ENCODE results near the gene PER2. TPM values are rescaled to one million over a fixed set of nuclear protein-coding genes. Genes with fewer than 3 reads are reported as not detected.

The PER2 gene
- total and polyA plus RNA-seq, 2 of the 4 experiments (the other 2 are of a cell fraction), result 1.7 to 3.2 TPM

- BruUV-seq (replicated peaks), result no TSS peak
- H4K91ac ChIP-seq (ENCODE audit: insufficient read depth, low read depth, low read length), result no peak overlapping the region
- H3K14ac ChIP-seq (replicated peaks; ENCODE audit: low read depth, low read length), result no peak overlapping the region
- H3K36me3 ChIP-seq (ENCODE audit: control insufficient read depth, insufficient read depth, low read length), result peaks cover 4% of the 10 kb centered on the region; the same call in 1 of the 2 replicates
- H3K4me1 ChIP-seq (ENCODE audit: control insufficient read depth, insufficient read depth, low read length), result peaks cover 2% of the 10 kb centered on the region; the same call in 1 of the 2 replicates
- intact Hi-C loops (cut with micrococcal nuclease) (no loop called here), in situ Hi-C loops (cut with MboI; ENCODE audit: low sequenced_read_pairs) (no loop called here), dilution Hi-C loops (cut with HindIII; ENCODE audit: low sequenced_read_pairs, unreplicated experiment) (no loop called here)
- ChIA-PET CTCF (no interaction called here), POLR2A (ENCODE audit: unreplicated experiment) (no interaction called here)
- peaks cover 0 to 2% of the 10 kb centered on the region in 2 experiments; a peak in 1 of 4 replicates for H3K79me1 ChIP-seq (ENCODE audit: low read depth in 1 of 2, low read length in 2 of 2)
- no peak overlapping the region for H3K4me3 ChIP-seq (ENCODE audit: insufficient read depth, low read depth, low read length)
- H2BK120ac ChIP-seq (ENCODE audit: low read depth, low read length), result no peak overlapping the region
- no peak overlapping the region for H2AFZ ChIP-seq (replicated peaks; ENCODE audit: low read length, poor library complexity)
- no peak overlapping the region for H3K4me2 ChIP-seq (ENCODE audit: low read depth, low read length)
- H3K9me1 ChIP-seq (ENCODE audit: insufficient read depth, low read length), result no peaks in the 10 kb centered on the region
- ATAC-seq (ENCODE audit: low read depth) (no peak), DNase-seq (no peak)
- H4K5ac ChIP-seq (ENCODE audit: low read depth, low read length), result no peak overlapping the region
- no peak overlapping the region for H2BK15ac ChIP-seq (ENCODE audit: low read depth, low read length)
- WGBS, 2 experiments (ENCODE audit: extremely low coverage in 2 of 2, insufficient read length in 1 of 2), result no CpG with 5 or more reads among the region's 2 CpGs
- no peak overlapping the region for H3K23ac ChIP-seq (ENCODE audit: low read depth, low read length)
- H3K27ac ChIP-seq (ENCODE audit: insufficient read depth, low read length), result no peak overlapping the region
- H3K56ac ChIP-seq (ENCODE audit: extremely low read depth, insufficient read depth, low read length), result no peak overlapping the region
- H2BK5ac ChIP-seq (ENCODE audit: low read depth, low read length, poor library complexity, severe bottlenecking), result no peak overlapping the region
- no peak overlapping the region for H3K4ac ChIP-seq (ENCODE audit: low read depth, low read length)
- H4K20me1 ChIP-seq (ENCODE audit: insufficient read depth, low read length), result no peaks in the 10 kb centered on the region
- no peak overlapping the region for H2AK5ac ChIP-seq (ENCODE audit: low read depth, low read length)
- no peak overlapping the region for H2BK20ac ChIP-seq (ENCODE audit: low read depth, low read length)
- no peak overlapping the region for H3K9ac ChIP-seq (ENCODE audit: low read depth, low read length)
- H3K9me3 ChIP-seq (ENCODE audit: control insufficient read depth, insufficient read depth, low read length), result no peaks in the 10 kb centered on the region
- H3K27me3 ChIP-seq (ENCODE audit: control insufficient read depth, insufficient read depth, low read length), result peaks cover 11% of the 10 kb centered on the region
- no peak for TF ChIP-seq BHLHE40 (IDR thresholded peaks at IDR 0.05; ENCODE audit: low read depth, low read length)
- TF ChIP-seq USF2 (IDR thresholded peaks at IDR 0.05; ENCODE audit: low read depth, low read length), result no peak
- no peak overlapping the region for H4K8ac ChIP-seq (ENCODE audit: low read depth in 2 of 2, low read length in 2 of 2)
- H3K18ac ChIP-seq (ENCODE audit: low read depth, low read length), result no peak overlapping the region
- no peak overlapping the region for H2AK9ac ChIP-seq (replicated peaks; ENCODE audit: low read depth, low read length, poor library complexity)
Observed at GRCh38 chr2:238241970-238242369, 46.4 kb downstream of the PER2 start.

Data from IMR-90 (cell line).